ENCODE data around the gene VPREB3. TPM values are rescaled to one million over a fixed set of nuclear protein-coding genes. Genes with fewer than 3 reads are reported as not detected.

Gene VPREB3
- total and polyA plus RNA-seq, 2 donors (not counting 1 experiment from before 2014, with no cell fraction given): 92.7 to 461 TPM

DNA sequence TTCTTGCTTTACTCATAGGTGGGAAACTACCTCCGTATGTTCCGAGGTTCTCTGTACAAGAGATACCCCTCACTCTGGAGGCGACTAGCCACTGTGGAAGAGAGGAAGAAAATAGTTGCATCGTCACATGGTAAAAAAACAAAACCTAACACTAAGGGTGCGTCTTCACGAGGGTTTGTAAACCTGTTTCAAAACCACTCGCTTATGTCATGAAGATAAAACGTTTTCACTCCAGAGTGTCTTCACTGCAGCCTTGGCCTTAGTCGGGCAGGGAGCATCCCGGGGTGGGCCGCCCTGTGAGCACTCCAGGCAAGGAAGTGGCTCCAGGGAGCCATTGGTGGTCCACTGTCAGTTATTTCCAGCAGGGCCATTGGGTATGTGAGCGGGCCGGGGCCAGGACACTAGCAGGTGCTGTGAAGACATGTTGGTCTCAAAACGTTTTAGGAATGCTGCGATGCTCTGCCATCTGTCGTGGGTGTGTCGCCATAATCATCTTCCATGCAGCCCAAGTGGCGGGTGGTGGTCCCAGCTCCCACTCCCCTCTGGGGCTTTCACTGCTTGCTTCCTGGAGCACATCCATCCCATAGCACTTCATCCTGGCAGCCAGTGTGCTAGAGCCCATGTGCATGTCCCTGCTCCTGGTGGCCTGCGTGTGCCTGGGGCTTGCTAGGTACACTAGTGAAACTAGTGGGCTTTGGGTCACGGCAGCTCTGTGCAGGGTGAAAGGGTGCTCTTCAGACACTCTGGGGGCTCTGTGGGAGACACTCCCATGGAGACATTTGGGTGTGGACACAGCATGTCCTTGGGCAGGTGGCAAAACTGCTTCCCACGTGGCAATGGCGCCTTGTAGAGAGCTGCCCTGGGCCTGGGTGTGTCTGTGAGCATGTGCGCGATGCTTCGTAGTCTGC is 37.8 kb upstream of the VPREB3 start:
- H3K4me3 ChIP-seq (ENCODE audit: control extremely low read depth in 1 of 5, extremely low read depth in 1 of 5, insufficient read depth in 1 of 5, low read depth in 2 of 5, low read length in 4 of 5): no peak overlapping the region
- Mint-ChIP-seq H3K4me1 (peaks cover 39% of the 10 kb centered on the region), H3K9me3 (ENCODE audit: insufficient read depth) (no peaks in the 10 kb centered on the region), H3K27me3 (no peaks in the 10 kb centered on the region), H3K27ac (no peak overlapping the region), H3K4me3 (no peak overlapping the region)
- H3K36me3 ChIP-seq (replicated peaks in 1 of 2; ENCODE audit: control extremely low read depth in 1 of 2, control insufficient read depth in 1 of 2, extremely low read depth in 1 of 2, insufficient read depth in 2 of 2, low read length in 1 of 2): peaks cover 0 to 45% of the 10 kb centered on the region in 2 experiments
- ChIA-PET CTCF (interaction anchor here (0.9 to 1.2 kb wide), 2 partner anchors 23 to 58 kb away, joined by 3 to 5 read pairs; no protein-coding TSS in a partner anchor), POLR2A (no interaction called here)
- peaks cover 59% of the 10 kb centered on the region for H4K20me1 ChIP-seq (ENCODE audit: control insufficient read depth, insufficient read depth, low read length, poor library complexity, severe bottlenecking)
- ATAC-seq (ENCODE audit: low read depth): no peak
- no peak overlapping the region for H3K4me2 ChIP-seq (replicated peaks; ENCODE audit: low read depth, low read length, poor library complexity, severe bottlenecking)
- H3K79me2 ChIP-seq (ENCODE audit: control insufficient read depth, insufficient read depth, low read length): peaks cover 70% of the 10 kb centered on the region
- 95% methylated on average over 19 of the region's 25 CpGs for WGBS (ENCODE audit: insufficient coverage)
- no peak overlapping the region for H3K9ac ChIP-seq (ENCODE audit: low read length)
- H2AFZ ChIP-seq (ENCODE audit: insufficient read depth, low read depth, low read length, poor library complexity, severe bottlenecking): no peak overlapping the region
- peaks cover 31 to 39% of the 10 kb centered on the region in 2 donors for H3K4me1 ChIP-seq (ENCODE audit: control insufficient read depth in 2 of 2, insufficient read depth in 2 of 2, low read length in 2 of 2)
- H3K27me3 ChIP-seq (replicated peaks in 1 of 4; ENCODE audit: control extremely low read depth in 1 of 4, control insufficient read depth in 3 of 4, insufficient read depth in 4 of 4, low read length in 3 of 4): no peaks in the 10 kb centered on the region
- H3K9me3 ChIP-seq (ENCODE audit: control extremely low read depth in 1 of 3, control insufficient read depth in 2 of 3, insufficient read depth in 1 of 3, low read length in 2 of 3): no peaks in the 10 kb centered on the region
- DNase-seq: no peak
- TF ChIP-seq, protein P1, sequence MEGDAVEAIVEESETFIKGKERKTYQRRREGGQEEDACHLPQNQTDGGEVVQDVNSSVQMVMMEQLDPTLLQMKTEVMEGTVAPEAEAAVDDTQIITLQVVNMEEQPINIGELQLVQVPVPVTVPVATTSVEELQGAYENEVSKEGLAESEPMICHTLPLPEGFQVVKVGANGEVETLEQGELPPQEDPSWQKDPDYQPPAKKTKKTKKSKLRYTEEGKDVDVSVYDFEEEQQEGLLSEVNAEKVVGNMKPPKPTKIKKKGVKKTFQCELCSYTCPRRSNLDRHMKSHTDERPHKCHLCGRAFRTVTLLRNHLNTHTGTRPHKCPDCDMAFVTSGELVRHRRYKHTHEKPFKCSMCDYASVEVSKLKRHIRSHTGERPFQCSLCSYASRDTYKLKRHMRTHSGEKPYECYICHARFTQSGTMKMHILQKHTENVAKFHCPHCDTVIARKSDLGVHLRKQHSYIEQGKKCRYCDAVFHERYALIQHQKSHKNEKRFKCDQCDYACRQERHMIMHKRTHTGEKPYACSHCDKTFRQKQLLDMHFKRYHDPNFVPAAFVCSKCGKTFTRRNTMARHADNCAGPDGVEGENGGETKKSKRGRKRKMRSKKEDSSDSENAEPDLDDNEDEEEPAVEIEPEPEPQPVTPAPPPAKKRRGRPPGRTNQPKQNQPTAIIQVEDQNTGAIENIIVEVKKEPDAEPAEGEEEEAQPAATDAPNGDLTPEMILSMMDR (IDR thresholded peaks at IDR 0.05): no peak
- no peak for TF ChIP-seq EZH2 (IDR thresholded peaks at IDR 0.05; ENCODE audit: borderline replicate concordance, insufficient read depth, low read depth, low read length, poor library complexity, severe bottlenecking)
- intact Hi-C loops (cut with micrococcal nuclease): no loop called here
- no peak overlapping the region for H3K27ac ChIP-seq (ENCODE audit: low read length in 2 of 2)

All from B cell (primary cell).